Measurements from ENCODE around the gene OPN1MW. TPM values are rescaled to one million over a fixed set of nuclear protein-coding genes. Genes with fewer than 3 reads are reported as not detected.

OPN1MW gene
- not detected in 2 replicates for total RNA-seq

GRCh38 chrX:154182296-154182695 lies at the start of gene OPN1MW:
Gene OPN1MW, plus strand, starts transcription at chrX:154182596. Its CDS starts 82 bp downstream, at chrX:154182678.

DNA sequence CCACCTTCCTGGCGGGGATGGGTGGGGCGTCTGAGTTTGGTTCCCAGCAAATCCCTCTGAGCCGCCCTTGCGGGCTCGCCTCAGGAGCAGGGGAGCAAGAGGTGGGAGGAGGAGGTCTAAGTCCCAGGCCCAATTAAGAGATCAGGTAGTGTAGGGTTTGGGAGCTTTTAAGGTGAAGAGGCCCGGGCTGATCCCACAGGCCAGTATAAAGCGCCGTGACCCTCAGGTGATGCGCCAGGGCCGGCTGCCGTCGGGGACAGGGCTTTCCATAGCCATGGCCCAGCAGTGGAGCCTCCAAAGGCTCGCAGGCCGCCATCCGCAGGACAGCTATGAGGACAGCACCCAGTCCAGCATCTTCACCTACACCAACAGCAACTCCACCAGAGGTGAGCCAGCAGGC lies 38.4 kb upstream of the OPN1MW start, which contains the start of gene OPN1LW:
Gene OPN1LW (plus strand): TSS at position 234 of the 400 bp plus-strand sequence. CDS start 41 bp downstream, at position 275.

GRCh38 chrX:154219456-154219855 lies 37.1 kb downstream of the OPN1MW start, which contains the start of gene OPN1MW2:
Gene OPN1MW2, plus strand, starts transcription at chrX:154219756. Its CDS starts 60 bp downstream, at chrX:154219816.

Other genes with a start within 250 kb of the OPN1MW start
- gene NAA10, start 247.6 kb upstream of the OPN1MW start, total RNA-seq, result 81.8 and 123 TPM in 2 replicates
- 3.6 and 6.6 TPM in 2 replicates for gene RENBP, start 238.0 kb upstream of the OPN1MW start, total RNA-seq
- 31.7 and 51.8 TPM in 2 replicates for gene HCFC1, start 210.8 kb upstream of the OPN1MW start, total RNA-seq
- 5.9 and 8.0 TPM in 2 replicates for gene TMEM187, start 209.8 kb upstream of the OPN1MW start, total RNA-seq
- gene IRAK1, start 162.7 kb upstream of the OPN1MW start, total RNA-seq, result 117 and 144 TPM in 2 replicates
- 31.5 and 33.5 TPM in 2 replicates for gene MECP2, start 84.9 kb upstream of the OPN1MW start, total RNA-seq
- not detected in 2 replicates for gene OPN1LW, start 38.4 kb upstream of the OPN1MW start, total RNA-seq
- not detected in 2 replicates for gene OPN1MW2, start 37.2 kb downstream of the OPN1MW start, total RNA-seq
- gene OPN1MW3, start 75.0 kb downstream of the OPN1MW start, total RNA-seq, result not detected in 2 replicates
- not detected in 2 replicates for gene TEX28, start 112.5 kb downstream of the OPN1MW start, total RNA-seq
- gene TKTL1, start 113.2 kb downstream of the OPN1MW start, total RNA-seq, result not detected in 2 replicates
- 2,184 and 2,759 TPM in 2 replicates for gene FLNA, start 192.0 kb downstream of the OPN1MW start, total RNA-seq
- gene EMD, start 196.7 kb downstream of the OPN1MW start, total RNA-seq, result 37.9 and 39.5 TPM in 2 replicates
- 1,465 and 3,108 TPM in 2 replicates for gene RPL10, start 215.8 kb downstream of the OPN1MW start, total RNA-seq
- gene DNASE1L1, start 226.7 kb downstream of the OPN1MW start, total RNA-seq, result 59.4 and 61.3 TPM in 2 replicates
- gene TAFAZZIN, start 228.9 kb downstream of the OPN1MW start, total RNA-seq, result 22.8 and 30.0 TPM in 2 replicates
- gene ATP6AP1, start 246.1 kb downstream of the OPN1MW start, total RNA-seq, result 55.3 and 151 TPM in 2 replicates

Measured in placental pericyte (primary cell).